ENCODE measurements around the gene HMGB3. TPM values are rescaled to one million over a fixed set of nuclear protein-coding genes. Genes with fewer than 3 reads are reported as not detected.

The HMGB3 gene
- total RNA-seq, 1 donor from 2014 or later: 16.8 TPM

- DNase-seq (no peak), ATAC-seq (no peak)
- H3K27ac ChIP-seq: no peak overlapping the region
- H3K9me3 ChIP-seq: no peaks in the 10 kb centered on the region
- intact Hi-C loops (cut with DNase I): no loop called here
- TF ChIP-seq, protein P1, sequence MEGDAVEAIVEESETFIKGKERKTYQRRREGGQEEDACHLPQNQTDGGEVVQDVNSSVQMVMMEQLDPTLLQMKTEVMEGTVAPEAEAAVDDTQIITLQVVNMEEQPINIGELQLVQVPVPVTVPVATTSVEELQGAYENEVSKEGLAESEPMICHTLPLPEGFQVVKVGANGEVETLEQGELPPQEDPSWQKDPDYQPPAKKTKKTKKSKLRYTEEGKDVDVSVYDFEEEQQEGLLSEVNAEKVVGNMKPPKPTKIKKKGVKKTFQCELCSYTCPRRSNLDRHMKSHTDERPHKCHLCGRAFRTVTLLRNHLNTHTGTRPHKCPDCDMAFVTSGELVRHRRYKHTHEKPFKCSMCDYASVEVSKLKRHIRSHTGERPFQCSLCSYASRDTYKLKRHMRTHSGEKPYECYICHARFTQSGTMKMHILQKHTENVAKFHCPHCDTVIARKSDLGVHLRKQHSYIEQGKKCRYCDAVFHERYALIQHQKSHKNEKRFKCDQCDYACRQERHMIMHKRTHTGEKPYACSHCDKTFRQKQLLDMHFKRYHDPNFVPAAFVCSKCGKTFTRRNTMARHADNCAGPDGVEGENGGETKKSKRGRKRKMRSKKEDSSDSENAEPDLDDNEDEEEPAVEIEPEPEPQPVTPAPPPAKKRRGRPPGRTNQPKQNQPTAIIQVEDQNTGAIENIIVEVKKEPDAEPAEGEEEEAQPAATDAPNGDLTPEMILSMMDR (IDR thresholded peaks at IDR 0.05): no peak
- H3K36me3 ChIP-seq: no peaks in the 10 kb centered on the region
- no peaks in the 10 kb centered on the region for H3K27me3 ChIP-seq (ENCODE audit: low read depth)
- no peak overlapping the region for H3K4me3 ChIP-seq
- H3K4me1 ChIP-seq: no peaks in the 10 kb centered on the region
Measured at GRCh38 chrX:151006410-151007109, 23.4 kb downstream of the HMGB3 start.

DNA sequence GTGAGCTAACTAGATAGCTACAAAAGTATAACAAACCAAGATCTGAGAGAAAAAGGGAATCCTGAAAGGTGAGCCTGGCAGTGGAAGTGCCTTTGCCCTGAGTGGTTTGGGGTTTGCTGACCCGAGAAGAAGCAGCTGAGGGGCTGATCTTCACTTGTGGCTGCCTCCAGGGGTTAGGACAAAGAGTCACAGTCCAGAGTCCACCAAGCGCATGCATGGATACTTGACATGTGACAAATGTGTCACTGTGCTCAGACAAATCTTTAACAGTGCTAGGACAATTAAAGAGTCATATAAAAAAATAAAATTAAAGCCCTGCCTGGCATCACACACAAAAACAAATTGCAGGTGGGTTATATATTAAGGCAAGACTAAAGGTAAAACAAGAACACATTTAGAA, 26.4 kb downstream of the HMGB3 start:
- Histone ChIP-seq H3K27me3 (ENCODE audit: low read depth) (no peaks in the 10 kb centered on the region), H3K4me3 (no peak overlapping the region), H3K4me1 (no peaks in the 10 kb centered on the region), H3K36me3 (no peaks in the 10 kb centered on the region), H3K9me3 (no peaks in the 10 kb centered on the region), H3K27ac (no peak overlapping the region)
- intact Hi-C loops (cut with DNase I): no loop called here
- no peak for ATAC-seq
- TF ChIP-seq, protein P1 (IDR thresholded peaks at IDR 0.05): no peak
- DNase-seq: no peak

DNA sequence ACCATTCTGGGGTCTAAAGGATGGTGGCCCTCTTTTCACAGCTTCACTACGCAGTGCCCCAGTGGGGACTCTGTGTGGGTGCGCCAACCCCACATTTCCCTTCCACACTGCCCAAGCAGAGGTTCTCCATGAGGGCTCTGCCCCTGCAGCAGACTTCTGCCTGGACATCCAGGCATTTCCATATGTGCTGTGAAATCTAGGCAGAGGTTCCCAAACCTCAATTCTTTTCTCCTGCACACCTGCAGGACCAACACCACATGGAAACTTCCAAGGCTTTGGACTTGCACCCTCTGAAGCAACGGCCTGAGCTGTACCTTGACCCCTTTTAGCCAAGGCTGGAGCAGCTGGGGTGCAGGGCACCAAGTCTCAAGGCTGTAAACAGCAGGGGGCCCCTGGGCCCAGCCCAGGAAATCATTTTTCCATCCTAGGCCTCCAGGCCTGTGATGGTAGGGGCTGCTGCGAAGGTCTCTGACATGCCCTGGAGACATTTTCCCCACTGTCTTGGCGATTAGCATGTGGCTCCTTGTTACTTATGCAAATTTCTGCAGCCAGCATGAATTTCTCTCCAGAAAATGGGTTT, 30.1 kb downstream of the HMGB3 start:
- TF ChIP-seq, protein P1 (IDR thresholded peaks at IDR 0.05): no peak
- Histone ChIP-seq H3K4me1 (no peaks in the 10 kb centered on the region), H3K27ac (no peak overlapping the region), H3K36me3 (no peaks in the 10 kb centered on the region), H3K4me3 (no peak overlapping the region), H3K27me3 (ENCODE audit: low read depth) (no peaks in the 10 kb centered on the region), H3K9me3 (no peaks in the 10 kb centered on the region)
- ATAC-seq (no peak), DNase-seq (no peak)
- intact Hi-C loops (cut with DNase I): no loop called here

- Histone ChIP-seq H3K27me3 (ENCODE audit: low read depth) (no peaks in the 10 kb centered on the region), H3K4me1 (no peaks in the 10 kb centered on the region), H3K4me3 (no peak overlapping the region), H3K36me3 (no peaks in the 10 kb centered on the region), H3K27ac (no peak overlapping the region), H3K9me3 (no peaks in the 10 kb centered on the region)
- DNase-seq (no peak), ATAC-seq (no peak)
- intact Hi-C loops (cut with DNase I): no loop called here
- TF ChIP-seq, protein P1 (IDR thresholded peaks at IDR 0.05): no peak
Measured at GRCh38 chrX:151015684-151016083, 32.5 kb downstream of the HMGB3 start.

- Histone ChIP-seq H3K4me3 (no peak overlapping the region), H3K27ac (no peak overlapping the region), H3K9me3 (no peaks in the 10 kb centered on the region), H3K27me3 (ENCODE audit: low read depth) (no peaks in the 10 kb centered on the region), H3K36me3 (no peaks in the 10 kb centered on the region), H3K4me1 (no peaks in the 10 kb centered on the region)
- ATAC-seq (peak in 1 of 2 donors; percentile 29), DNase-seq (no peak)
- intact Hi-C loops (cut with DNase I): no loop called here
- TF ChIP-seq, protein P1 (IDR thresholded peaks at IDR 0.05): no peak
Measured at GRCh38 chrX:151019856-151020255, 36.7 kb downstream of the HMGB3 start.

Data from lower lobe of right lung (tissue), 2 donors.